ENCODE results near the gene MIER1.
A peak's percentile ranks its signal among the peaks of the same experiment; 100 is the strongest.
"Not testable (repeated sequence)": the region's sequence is repeated elsewhere in the genome, so short reads cannot be mapped to it uniquely, and the experiment has no call there.

The MIER1 gene

GRCh38 chr1:66938613-66939012 is 13.8 kb downstream of the MIER1 start:
- no peak for DNase-seq (ENCODE audit: low read depth)

- DNase-seq (ENCODE audit: low read depth), result no peak
Measured at GRCh38 chr1:66940981-66941380, 16.2 kb downstream of the MIER1 start.

DNA sequence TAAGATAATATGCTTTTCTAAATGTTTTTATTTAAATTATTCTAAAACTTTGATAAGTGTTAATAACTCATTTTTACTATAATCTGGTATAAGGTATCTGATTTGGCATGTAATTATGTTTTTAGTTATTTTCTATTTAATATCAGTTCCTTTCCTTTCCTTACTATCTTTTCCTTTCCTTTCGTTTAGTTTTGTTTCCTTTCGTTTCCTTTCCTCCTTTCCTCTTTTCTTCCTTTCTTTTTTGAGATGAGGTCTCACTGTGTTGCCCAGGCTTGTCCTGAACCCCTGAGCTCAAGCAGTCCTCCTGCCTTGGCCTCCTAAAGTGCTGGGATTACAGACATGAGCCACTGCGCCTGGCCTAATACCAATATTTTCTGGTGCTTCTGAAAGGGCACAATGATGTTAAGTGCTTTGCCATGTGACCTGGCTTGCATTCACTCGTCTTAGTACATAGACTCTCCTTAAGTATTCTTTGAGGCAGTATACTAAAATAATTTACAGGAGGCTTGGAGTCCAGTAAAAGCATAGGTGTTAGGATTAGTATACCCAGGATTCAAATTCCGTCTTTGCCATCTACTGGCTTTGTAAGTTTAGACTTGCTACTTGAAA is 18.7 kb downstream of the MIER1 start:
- no peak for DNase-seq (ENCODE audit: low read depth)

- DNase-seq (ENCODE audit: low read depth), result no peak
Measured at GRCh38 chr1:66944330-66945274, 19.8 kb downstream of the MIER1 start.

GRCh38 chr1:66945316-66945715 is 20.5 kb downstream of the MIER1 start:
- no peak for DNase-seq (ENCODE audit: low read depth)

GRCh38 chr1:66947267-66947666 is 22.5 kb downstream of the MIER1 start:
- no peak for DNase-seq (ENCODE audit: low read depth)

GRCh38 chr1:66951513-66951912 is 26.7 kb downstream of the MIER1 start:
- no peak for DNase-seq (ENCODE audit: low read depth)

GRCh38 chr1:66954208-66954607 is 29.4 kb downstream of the MIER1 start:
- no peak for DNase-seq (ENCODE audit: low read depth)

GRCh38 chr1:66957938-66958337 is 33.1 kb downstream of the MIER1 start:
- DNase-seq (ENCODE audit: low read depth), result no peak

DNA sequence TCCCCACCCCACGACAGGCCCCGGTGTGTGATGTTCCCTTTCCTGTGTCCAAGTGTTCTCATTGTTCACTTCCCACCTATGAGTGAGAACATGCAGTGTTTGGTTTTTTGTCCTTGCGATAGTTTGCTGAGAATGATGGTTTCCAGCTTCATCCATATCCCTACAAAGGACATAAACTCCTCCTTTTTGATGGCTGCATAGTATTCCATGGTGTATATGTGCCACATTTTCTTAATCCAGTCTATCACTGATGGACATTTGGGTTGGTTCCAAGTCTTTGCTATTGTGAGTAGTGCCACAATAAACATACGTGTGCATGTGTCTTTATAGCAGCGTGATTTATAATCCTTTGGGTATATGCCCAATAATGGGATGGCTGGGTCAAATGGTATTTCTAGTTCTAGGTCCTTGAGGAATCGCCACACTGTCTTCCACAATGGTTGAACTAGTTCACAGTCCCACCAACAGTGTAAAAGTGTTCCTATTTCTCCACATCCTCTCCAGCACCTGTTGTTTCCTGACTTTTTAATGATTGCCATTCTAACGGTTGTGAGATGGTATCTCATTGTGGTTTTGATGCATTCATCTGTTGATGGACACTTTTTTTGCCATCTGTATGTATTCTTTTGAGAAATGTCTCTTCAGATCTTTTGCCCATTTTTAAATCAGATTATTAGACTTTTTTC is 41.5 kb downstream of the MIER1 start:
- DNase-seq (ENCODE audit: low read depth), result not testable (repeated sequence)

GRCh38 chr1:66968574-66968973 is 43.8 kb downstream of the MIER1 start:
- no peak for DNase-seq (ENCODE audit: low read depth)

DNA sequence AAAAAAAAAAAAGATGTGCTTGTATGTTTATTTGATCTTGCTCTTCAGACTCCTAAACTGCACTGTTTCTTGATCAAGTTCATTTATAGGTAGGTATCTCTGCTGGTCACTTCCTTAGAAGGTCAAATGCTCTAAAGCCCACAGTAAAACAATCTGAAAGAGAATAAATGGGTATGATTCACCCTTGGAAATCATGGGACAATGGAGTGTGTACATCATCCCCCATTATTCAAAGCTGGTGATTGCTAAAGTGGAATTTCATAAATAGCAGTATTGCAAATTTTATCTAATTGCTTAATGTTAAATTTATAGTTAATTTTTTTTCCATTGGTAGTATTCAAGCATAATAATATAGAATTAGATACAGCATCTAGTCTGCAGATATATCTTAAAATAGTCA is 53.4 kb downstream of the MIER1 start:
- DNase-seq (ENCODE audit: low read depth), result no peak

DNA sequence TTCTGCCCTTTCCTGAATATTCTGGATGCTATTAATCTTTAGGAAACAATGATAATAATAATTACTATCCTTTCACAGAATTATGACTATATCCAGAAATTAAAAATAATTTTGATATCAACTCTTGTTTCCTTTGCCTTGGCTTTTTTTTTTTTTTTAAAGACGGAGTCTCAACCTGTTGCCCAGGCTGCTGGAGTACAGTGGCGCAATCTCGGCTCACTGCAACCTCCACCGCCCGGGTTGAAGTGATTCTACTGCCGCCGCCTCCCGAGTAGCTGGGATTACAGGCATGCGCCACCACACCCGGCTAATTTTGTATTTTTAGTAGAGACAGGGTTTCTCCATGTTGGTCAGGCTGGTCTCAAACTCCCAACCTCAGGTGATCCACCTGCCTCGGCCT is 54.8 kb downstream of the MIER1 start:
- not testable (repeated sequence) for DNase-seq (ENCODE audit: low read depth)

DNA sequence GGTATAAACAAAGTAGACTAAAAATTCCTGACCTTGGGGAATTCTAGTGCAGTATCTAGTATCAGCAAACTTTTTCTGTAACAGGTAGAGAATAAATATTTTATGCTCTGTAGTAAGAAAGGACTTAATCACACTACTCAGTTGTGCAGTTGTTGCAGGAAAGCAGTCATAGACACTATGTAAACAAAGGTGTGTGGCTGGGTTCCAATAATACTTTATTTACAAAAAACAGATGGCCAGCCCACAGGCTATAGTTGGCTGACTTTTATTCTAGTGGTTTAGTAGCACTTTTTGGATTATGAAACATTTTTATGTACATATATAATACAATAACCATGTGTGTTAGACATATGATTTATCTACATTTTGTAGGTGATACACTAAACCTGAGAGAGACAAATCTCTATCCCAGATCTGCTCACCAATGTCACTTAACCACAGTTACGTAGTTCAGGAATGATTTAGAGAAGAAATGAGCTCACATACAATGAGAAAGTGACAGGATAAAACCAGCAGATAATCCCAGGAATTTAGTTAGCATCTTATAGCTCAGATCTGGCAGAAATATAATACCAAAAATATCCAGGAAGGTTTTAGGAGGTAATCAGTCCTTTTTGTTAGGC is 56.1 kb downstream of the MIER1 start:
- DNase-seq (ENCODE audit: low read depth), result no peak

- DNase-seq (ENCODE audit: low read depth), result no peak
Measured at GRCh38 chr1:66981679-66982078, 56.9 kb downstream of the MIER1 start.

GRCh38 chr1:66982561-66983260 is 57.9 kb downstream of the MIER1 start:
- DNase-seq (ENCODE audit: low read depth), result no peak

- no peak for DNase-seq (ENCODE audit: low read depth)
Measured at GRCh38 chr1:66984491-66984890, 59.7 kb downstream of the MIER1 start.

- DNase-seq (ENCODE audit: low read depth), result no peak
Measured at GRCh38 chr1:66985835-66986234, 61.0 kb downstream of the MIER1 start.

DNA sequence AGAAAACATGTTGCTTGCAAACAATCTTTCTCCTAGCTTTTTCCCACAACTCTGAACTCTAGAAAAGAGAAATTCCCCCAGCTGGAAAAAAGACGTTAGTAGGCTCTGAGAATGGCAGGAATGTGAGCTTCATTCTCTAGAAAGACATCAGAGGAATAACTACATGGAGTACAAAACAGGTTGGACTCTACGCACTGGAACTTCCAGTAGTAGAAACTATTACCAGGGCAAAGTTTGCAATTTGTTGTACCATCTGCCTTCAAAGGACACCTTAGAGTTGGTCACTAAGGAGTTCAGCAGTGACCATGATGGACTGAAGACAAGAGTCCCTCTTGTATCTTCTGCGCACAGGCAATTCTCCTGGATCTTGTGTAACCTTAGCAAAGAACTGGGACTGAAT is 68.3 kb downstream of the MIER1 start:
- no peak for DNase-seq (ENCODE audit: low read depth)

- peak; percentile 10 for DNase-seq (ENCODE audit: low read depth)
Measured at GRCh38 chr1:66996018-66996682, 71.4 kb downstream of the MIER1 start.

DNA sequence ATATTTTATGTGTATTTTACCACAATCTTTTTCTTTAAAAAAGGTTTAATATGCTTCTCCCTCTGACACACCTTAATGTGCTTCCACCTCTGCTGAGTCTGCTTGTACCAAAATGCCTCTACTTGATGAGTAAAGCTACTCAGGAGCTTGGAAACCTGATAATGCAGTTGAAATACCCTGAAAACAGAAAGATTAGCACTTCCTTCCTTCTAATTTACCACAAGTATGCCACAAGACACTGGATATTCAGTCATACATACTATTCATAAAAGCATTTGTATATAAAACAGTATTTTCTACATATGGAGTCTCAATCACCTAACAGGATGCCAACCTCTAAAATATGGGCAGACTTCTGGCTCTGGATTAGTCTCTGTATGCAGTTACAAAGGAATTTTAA is 74.2 kb downstream of the MIER1 start:
- no peak for DNase-seq (ENCODE audit: low read depth)
